MM.1S (cell line): ENCODE measurements around the gene RASGRF2.

ENCODE experiments used
- CTCF ChIP-seq: fragments of 300-600 bp; sonication (generic); IDR thresholded peaks from 2 replicates; pipeline ENCODE4 v1.5.1; 2016; ENCODE audit warnings: antibody characterized with exemption, low read length, mixed read lengths
- EZH2 ChIP-seq: fragments of 300-600 bp; sonication (generic); optimal IDR thresholded peaks from 2 replicates; pipeline ENCODE3; 2017; ENCODE audit warnings: low read depth, mild to moderate bottlenecking, antibody characterized with exemption, low read length, mixed read lengths

- TF ChIP-seq CTCF: no peak
- no peak for TF ChIP-seq EZH2
Observed at GRCh38 chr5:81203729-81204128, 243.6 kb downstream of the RASGRF2 start.
